ENCODE results near the gene ACTL6B. TPM values are rescaled to one million over a fixed set of nuclear protein-coding genes. Genes with fewer than 3 reads are reported as not detected.

ACTL6B gene
- polyA plus RNA-seq, 1 donor from 2014 or later, result 339 TPM

- no peak for TF ChIP-seq EZH2 (IDR thresholded peaks at IDR 0.05; ENCODE audit: borderline replicate concordance, insufficient read depth, low read length, poor library complexity, severe bottlenecking)
- TF ChIP-seq TAF1 (IDR thresholded peaks at IDR 0.05; ENCODE audit: low read depth), result no peak
- no peak for TF ChIP-seq POLR2AphosphoS5 (IDR thresholded peaks at IDR 0.05)
- Histone ChIP-seq H3K27me3 (ENCODE audit: insufficient read depth, low read depth, low read length) (no peaks in the 10 kb centered on the region), H3K36me3 (ENCODE audit: insufficient read depth, low read length) (peaks cover 8% of the 10 kb centered on the region), H3K9ac (ENCODE audit: low read length) (no peak overlapping the region), H3K4me3 (ENCODE audit: low read length) (no peak overlapping the region), H2AFZ (ENCODE audit: low read depth, low read length) (no peak overlapping the region), H3K27ac (ENCODE audit: low read length) (no peak overlapping the region), H3K79me2 (replicated peaks; ENCODE audit: insufficient read depth, low read length) (no peaks in the 10 kb centered on the region), H3K4me2 (ENCODE audit: low read length) (no peak overlapping the region), H3K9me3 (ENCODE audit: low read length) (no peaks in the 10 kb centered on the region), H3F3A (ENCODE audit: insufficient read depth, low read length, poor library complexity, severe bottlenecking) (no peaks in the 10 kb centered on the region), H3K9me2 (ENCODE audit: insufficient read depth, low read length) (no peaks in the 10 kb centered on the region), H4K20me1 (ENCODE audit: insufficient read depth) (no peaks in the 10 kb centered on the region)
Observed at GRCh38 chr7:100649826-100650565, 6.3 kb downstream of the ACTL6B start.

GRCh38 chr7:100642534-100642907 lies 13.7 kb downstream of the ACTL6B start:
- H2AFZ ChIP-seq (ENCODE audit: low read depth, low read length), result no peak overlapping the region
- TF ChIP-seq REST (IDR thresholded peaks at IDR 0.05; ENCODE audit: borderline replicate concordance) (no peak), CTCF (IDR thresholded peaks at IDR 0.05; ENCODE audit: poor library complexity, severe bottlenecking) (no peak), EP300 (conservative IDR thresholded peaks at IDR 0.05; ENCODE audit: poor library complexity, severe bottlenecking) (no peak), TAF1 (IDR thresholded peaks at IDR 0.05; ENCODE audit: low read depth) (no peak), POLR2AphosphoS5 (IDR thresholded peaks at IDR 0.05) (no peak), SMC3 (conservative IDR thresholded peaks at IDR 0.05; ENCODE audit: poor library complexity) (no peak), MXI1 (conservative IDR thresholded peaks at IDR 0.05; ENCODE audit: poor library complexity, severe bottlenecking) (no peak), EZH2 (IDR thresholded peaks at IDR 0.05; ENCODE audit: borderline replicate concordance, insufficient read depth, low read length, poor library complexity, severe bottlenecking) (no peak), RAD21 (conservative IDR thresholded peaks at IDR 0.05) (no peak)

More at GRCh38 chr7:100642534-100642907, 13.7 kb downstream of the ACTL6B start:
- H3K4me2 ChIP-seq (ENCODE audit: low read length), result no peak overlapping the region
- H3F3A ChIP-seq (ENCODE audit: insufficient read depth, low read length, poor library complexity, severe bottlenecking), result no peaks in the 10 kb centered on the region
- H3K79me2 ChIP-seq (replicated peaks; ENCODE audit: insufficient read depth, low read length), result no peaks in the 10 kb centered on the region
- no peaks in the 10 kb centered on the region for H4K20me1 ChIP-seq (ENCODE audit: insufficient read depth)
- H3K9me2 ChIP-seq (ENCODE audit: insufficient read depth, low read length), result no peaks in the 10 kb centered on the region
- no peak overlapping the region for H3K27ac ChIP-seq (ENCODE audit: low read length)
- no peak overlapping the region for H3K9ac ChIP-seq (ENCODE audit: low read length)
- H3K27me3 ChIP-seq (ENCODE audit: insufficient read depth, low read depth, low read length), result no peaks in the 10 kb centered on the region
- H3K9me3 ChIP-seq (ENCODE audit: low read length), result no peaks in the 10 kb centered on the region
- H3K4me3 ChIP-seq (ENCODE audit: low read length), result no peak overlapping the region
- H3K36me3 ChIP-seq (ENCODE audit: insufficient read depth, low read length), result no peaks in the 10 kb centered on the region

Measured in neural cell (in vitro differentiated cells).